GM12872 (cell line): ENCODE data around the gene ACVR2A.

Source experiments
- TF ChIP-seq, protein P1 (sequence below): IDR thresholded peaks from 3 replicates; pipeline ENCODE4 v1.5.1; 2011; ENCODE audit warnings: low read depth, mild to moderate bottlenecking, low read length, moderate library complexity; ENCODE audit not compliant: insufficient read depth

Gene ACVR2A

GRCh38 chr2:147844697-147845410 lies at the start of gene ACVR2A:
ACVR2A (plus strand) TSS chr2:147845029; CDS start chr2:147845153, 124 bp downstream.
- TF ChIP-seq, protein P1, sequence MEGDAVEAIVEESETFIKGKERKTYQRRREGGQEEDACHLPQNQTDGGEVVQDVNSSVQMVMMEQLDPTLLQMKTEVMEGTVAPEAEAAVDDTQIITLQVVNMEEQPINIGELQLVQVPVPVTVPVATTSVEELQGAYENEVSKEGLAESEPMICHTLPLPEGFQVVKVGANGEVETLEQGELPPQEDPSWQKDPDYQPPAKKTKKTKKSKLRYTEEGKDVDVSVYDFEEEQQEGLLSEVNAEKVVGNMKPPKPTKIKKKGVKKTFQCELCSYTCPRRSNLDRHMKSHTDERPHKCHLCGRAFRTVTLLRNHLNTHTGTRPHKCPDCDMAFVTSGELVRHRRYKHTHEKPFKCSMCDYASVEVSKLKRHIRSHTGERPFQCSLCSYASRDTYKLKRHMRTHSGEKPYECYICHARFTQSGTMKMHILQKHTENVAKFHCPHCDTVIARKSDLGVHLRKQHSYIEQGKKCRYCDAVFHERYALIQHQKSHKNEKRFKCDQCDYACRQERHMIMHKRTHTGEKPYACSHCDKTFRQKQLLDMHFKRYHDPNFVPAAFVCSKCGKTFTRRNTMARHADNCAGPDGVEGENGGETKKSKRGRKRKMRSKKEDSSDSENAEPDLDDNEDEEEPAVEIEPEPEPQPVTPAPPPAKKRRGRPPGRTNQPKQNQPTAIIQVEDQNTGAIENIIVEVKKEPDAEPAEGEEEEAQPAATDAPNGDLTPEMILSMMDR = no peak

- TF ChIP-seq, protein P1 = no peak
Observed at GRCh38 chr2:147800316-147800715, 44.5 kb upstream of the ACVR2A start.

DNA sequence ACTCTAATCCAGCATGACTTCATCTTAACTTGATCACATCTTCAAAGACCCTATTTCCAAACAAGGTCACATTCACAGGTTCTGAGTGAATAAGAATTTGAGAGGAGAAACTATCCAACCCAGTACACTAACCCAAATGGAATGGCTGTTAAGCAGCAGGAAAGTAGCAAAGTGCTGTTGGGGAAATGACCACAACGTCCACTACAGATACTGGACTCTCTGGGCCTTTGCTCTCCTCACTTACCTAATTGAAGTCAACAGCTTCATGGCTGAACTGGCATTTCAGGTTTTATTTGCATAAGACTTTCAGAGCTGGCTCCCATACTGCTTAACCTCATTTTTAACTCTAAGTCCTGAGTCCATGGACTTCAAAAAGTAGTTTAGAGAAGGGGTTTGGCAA lies 38.0 kb upstream of the ACVR2A start:
- TF ChIP-seq, protein P1 = no peak

DNA sequence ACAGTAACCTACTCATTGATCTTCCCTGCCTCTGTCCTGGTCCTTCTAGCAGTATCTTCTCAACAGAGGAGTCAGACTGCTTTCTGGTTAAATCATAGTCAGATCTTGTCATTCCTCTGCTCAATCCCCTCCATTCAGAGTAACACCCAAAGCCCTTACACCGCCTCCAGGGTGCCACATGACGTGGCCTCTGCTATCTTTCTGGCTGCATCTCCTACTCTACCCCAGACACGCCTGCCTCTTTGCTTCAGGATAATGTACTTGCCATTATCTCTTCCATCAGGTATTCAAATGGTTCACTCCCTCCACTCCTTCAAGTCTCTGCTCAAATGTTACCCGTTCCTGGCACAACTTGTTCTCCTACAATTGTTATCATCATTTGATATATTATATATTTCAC lies 36.3 kb upstream of the ACVR2A start:
- TF ChIP-seq, protein P1 = no peak

DNA sequence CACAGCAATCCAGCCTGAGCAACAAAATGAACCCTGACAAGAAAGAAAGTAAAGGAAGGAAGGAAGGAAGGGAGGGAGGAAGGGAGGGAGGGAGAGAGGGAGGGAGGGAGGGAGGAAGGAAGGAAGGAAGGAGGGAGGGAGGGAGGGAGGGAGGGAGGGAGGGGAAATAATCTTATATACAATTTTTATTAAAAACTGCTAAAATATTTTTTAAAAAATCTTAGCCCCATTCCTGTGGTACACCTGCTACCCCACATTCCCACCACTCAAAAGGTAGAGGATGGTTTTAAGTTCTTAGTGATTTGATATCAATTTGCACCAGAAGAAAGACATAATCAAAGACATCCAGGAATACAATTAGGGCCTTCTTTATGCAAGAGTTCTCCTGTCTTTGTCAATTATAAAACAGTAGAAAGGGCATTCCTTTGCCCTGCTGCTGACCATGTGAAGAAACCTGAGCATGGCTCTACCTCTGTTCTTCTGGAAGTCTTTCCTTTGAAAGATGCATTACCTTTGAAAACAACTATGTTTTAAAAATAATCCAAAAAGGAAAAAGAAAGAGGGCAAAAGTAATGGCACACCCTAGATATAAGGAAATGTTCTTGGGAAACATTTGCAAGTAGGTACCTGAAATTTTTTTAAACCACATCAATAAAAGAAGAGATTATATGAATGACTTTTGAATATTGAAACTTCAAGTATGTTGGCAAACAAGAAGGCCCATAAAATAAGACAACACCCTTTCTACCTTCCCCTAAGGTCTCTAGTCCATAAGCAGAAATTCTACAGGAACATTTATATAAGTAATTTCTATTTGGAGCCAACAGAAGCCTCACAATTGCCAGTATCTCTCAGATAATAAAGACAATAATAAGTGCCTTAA lies 33.7 kb upstream of the ACVR2A start:
- TF ChIP-seq, protein P1 = no peak

GRCh38 chr2:147818741-147819140 lies 26.1 kb upstream of the ACVR2A start:
- TF ChIP-seq, protein P1 = no peak

DNA sequence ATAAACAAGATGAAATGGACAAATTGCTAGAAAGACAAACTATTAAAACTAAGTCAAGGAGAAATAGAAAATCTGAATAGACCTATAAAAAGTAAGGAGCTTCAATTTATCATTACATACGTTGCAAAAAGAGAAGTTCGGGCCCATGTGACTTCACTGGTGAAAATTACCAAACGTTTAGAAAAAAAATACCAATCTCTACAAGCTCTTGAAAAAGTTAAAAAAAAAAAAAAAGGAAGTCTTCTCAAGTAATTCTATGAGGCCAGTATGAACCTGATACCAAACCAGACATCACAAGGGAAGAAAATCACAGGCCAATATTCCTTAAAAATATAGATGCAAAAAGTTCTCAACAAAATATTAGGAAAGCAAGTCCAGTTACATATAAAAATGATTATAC lies 20.2 kb upstream of the ACVR2A start:
- TF ChIP-seq, protein P1 = no peak
